ENCODE results near the gene SPIRE1.
"Not testable (repeated sequence)": the region's sequence is repeated elsewhere in the genome, so short reads cannot be mapped to it uniquely, and the experiment has no call there.

The SPIRE1 gene

DNA sequence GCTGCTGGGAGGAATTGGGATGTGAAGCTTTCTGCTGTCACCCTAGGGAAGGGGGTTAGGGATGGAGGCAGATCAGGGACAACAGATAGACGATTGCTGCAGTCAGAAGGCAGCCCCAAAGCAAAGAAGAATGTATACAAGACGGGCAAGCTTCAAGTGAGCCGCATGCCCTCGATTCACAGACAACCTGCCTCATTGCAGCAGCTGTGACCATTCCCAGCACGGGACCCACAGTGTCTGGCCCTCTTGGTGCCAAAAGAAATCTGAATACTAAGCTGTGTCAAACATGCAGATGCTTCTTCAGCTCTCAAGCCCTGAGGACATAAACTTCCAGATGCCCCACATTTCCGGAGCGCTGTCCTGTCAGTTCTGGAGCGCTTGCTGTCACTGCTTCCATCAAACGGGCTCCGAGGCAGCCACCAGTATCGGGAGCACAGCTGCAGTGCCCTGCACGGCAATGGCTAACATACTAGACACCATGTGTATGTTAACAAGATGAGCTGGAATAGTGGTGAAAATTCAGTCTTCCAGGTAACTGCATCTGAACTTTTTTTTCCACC lies 216.4 kb downstream of the SPIRE1 start:
- no peak for DNase-seq

DNA sequence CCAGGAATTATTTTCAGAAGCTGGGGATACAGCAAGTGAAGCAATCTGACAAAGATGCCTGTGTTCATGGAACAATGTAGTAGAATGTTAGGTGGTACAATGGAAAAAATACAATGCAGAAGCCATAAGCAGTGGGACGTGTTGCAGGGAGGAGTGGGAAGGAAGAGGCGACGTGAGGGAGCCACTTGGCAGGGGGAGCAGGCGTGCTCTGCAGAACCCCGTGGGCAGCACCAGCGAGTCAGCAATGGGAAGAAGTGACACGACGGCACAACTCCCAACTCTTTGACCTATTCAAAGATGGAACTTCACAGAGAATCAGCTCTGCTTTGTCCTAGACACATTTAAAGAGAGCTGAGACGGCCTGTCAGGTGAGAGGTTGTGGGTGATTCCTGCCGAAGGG lies 219.7 kb downstream of the SPIRE1 start:
- no peak for DNase-seq

DNA sequence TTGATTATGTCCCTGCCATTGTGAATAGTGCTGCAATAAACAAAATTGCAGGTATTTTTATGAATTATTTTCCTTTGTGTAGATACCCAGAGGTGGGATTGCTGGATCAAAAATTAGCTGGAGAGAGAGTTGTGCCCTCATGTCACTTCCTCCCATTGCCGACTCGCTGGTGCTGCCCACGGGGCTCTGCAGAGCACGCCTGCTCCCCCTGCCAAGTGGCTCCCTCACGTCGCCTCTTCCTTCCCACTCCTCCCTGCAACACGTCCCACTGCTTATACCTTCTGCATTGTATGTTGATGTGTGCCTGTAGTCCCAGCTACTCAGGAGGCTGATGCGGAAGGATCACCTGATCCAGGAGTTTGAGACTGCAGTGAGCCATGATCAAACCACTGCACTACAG lies 222.0 kb downstream of the SPIRE1 start:
- DNase-seq: no peak

DNA sequence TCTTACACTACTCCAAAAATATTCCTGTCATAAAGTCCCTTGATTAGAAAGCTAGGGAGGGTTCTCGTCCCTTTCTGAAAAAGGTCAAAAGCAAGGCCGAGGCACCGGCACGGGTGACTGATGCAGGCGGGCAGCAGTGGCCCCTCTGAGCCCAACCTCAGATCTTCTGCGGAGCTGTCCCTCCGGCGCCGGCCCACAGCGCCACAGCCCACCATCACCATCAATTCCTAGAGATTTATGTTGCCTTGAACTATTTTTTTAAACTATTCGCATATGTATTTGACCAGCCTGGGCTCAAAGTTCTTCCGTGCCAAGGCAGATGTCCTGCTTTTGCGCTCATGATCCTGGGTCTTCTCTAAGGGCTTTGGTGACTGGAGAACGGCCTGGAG lies 223.4 kb downstream of the SPIRE1 start:
- DNase-seq: no peak

DNA sequence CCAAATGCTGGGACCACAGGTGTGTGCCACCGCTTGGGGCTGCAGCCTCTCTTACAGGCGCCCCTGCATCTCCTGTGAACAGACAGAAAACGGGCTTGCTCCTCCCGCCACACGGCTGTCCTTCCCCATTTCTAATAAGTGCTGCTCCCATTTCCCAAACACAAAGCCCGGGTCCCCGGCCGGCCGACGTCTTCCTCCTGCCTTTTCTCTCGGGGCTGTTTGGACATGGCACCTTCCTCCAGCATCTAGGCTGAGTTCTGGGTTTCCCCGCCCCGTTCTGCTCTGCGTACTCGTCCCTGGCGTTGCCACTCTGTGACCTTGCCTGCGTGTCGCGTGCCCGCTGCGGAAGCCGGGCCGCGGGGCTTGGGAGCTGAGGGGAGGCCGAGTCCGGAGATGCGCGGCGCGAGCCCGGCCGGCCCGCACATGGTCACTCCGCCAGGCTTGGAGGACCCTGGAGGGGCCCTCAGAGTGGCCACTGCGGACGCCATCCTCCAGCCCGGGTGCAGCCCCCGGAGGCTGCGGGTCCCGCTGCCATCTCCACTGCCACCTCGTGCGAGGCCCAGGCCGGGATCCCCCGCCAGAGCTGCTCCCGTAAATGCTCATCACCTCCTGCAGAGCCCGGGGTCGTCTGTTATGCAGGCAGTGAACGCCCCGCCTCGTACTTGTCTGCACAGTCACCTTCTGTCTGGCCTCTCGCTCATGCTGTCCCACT lies 223.9 kb downstream of the SPIRE1 start:
- DNase-seq: no peak

DNA sequence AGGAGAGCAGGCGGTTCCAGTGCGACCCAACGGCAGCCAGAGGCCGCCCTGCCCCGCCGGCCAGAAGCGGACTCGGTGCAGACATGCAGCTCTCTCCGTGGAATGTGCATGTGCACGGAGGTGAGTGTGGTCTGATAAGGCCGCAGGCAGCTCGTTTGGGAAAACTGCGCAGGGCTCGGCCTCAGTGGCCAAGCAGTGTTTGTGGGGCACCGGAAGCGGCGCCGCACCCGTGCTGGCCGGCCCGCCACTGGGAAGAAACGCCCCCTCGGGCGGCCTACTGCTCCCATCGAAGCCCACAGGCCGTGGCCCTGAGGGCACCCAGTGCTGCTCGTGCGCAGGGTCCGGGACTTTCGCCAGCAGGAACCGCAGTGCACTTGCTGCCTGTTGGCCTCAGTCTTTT lies 225.0 kb downstream of the SPIRE1 start:
- no peak for DNase-seq

DNA sequence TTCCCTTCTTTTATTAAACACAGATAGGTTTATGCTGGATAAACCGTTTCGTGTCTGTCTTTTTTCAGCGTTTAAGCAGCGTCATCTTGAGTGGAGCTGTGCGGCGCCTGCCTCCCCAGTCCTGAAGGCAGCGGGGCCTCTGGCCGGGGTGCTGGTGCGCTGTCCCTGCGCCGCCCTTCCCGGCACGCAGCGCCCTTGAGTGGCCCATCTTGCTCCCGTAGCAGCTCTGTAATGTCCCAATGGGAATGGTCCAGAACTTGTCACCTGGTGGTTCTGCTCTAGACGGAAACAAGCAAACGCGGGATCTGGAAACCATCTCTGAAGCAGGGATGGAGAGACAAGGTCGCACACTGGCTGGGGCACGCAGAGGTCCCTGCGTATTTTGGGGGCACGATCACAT lies 225.7 kb downstream of the SPIRE1 start:
- no peak for DNase-seq

DNA sequence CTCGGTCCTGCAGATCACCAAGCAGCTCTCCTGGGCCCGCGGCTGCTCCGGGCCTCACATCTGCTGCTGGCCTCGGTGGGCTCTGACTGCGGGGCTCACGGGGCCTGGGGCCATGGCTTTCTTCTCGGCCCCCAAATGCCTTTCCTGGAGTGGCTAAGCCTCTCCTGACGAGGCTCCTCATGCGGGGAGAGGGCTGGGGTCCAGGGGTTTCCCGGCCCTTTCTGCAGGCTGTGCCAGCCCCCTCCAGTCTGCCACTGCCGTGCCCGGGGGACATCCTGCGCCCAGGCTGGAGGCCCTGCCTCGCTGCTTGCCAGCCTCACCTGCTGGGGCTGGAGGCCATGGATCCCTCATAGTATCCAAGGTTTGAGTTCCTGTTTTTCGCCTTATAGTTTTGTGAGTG lies 226.3 kb downstream of the SPIRE1 start:
- no peak for DNase-seq

DNA sequence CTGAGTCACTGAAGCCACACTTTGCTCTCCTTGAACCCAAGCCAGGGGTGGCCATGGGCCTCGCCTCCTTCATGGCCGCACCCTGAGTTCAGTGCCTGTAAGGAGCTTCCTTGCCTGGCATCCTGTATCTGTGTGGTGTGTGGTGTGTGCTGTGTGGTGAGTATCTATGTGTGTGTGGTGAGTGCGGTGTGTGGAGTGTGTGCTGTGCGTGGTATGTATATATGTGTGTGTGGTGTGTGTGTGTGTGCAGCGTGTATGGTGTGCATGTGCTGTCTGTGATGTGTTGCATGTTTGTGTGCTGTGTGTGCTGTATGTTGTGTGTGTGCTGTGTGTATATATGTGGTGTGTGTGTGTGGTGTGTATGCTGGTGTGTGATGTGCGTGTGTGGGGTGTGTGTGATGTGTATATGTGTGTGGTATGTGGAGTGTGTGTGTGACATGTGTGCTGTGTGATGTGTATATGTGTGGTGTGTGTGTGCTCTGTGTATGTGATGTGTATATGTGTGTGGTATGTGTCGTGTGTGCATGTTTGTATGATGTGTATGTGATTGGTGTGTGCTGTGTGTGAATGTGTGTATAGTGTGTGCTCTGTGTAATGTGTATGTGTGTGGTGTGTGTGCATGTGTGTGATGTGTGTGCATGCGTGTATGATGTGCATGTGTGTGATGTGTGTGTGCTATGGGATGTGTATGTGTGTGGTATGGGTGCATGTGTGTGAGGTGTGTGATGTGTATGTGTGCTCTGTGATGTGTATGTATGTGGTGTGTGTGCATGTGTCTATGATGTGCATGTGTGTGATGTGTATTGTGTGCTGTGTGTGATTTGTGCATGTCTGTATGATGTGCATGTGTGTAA lies 227.5 kb downstream of the SPIRE1 start:
- DNase-seq: no peak

DNA sequence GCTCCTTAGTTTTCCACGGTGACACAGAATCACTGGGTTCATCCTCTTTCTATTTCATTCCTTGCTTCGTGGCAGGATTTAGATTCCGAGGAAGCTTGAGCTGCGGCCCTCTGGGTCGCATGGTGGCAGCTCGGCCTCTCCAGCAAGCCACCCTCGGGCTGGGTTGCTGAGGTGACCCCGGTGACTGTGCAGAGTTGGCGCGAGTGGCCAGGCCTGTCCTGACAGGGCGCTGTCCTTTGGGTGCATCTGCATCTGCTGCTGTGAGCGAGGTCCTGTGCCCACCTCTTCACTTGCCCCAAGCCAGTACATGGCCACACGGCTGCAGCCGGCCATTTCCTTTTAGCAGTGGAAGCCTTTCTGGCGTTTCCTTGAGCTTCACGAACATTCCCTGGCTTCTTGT lies 228.4 kb downstream of the SPIRE1 start:
- DNase-seq: no peak

DNA sequence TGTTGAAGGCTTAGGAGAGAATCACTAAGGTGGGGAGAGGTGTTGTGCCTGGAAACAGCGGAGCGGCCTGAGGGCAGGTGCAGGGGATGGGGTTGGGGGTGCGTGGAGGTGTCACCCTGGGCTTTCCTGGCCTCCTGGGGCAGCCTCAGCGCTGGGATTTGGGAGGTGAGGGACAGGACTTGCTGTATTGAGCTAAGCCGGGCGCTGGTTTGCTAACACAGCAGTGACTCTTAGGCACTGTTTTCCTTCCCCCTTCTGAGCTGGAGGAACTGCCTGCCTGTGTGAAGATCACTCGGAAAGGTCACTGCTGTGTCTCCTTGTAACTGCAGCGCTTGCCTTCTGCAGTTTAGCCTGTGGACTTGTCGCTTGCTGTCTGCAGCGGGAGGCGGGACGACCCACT lies 229.0 kb downstream of the SPIRE1 start:
- DNase-seq: no peak

DNA sequence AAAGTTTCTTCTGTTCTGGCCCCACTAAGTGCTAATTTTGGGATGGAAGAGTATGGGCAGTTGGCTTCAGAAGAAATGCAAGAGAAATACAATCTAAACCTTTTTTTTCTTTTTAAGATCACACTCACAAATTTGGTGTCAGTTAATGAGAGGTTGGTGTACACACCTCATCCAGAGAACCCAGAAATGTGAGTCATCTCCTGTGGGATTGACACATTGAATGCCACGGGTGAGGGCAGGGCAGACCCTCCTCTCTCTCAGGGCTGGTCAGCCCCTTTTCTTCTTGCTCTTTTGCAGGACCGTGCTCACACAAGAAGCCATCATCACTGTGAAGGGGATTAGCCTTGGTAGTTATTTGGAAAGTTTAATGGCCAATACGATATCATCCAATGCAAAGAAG lies 231.0 kb downstream of the SPIRE1 start:
- no peak for DNase-seq

DNA sequence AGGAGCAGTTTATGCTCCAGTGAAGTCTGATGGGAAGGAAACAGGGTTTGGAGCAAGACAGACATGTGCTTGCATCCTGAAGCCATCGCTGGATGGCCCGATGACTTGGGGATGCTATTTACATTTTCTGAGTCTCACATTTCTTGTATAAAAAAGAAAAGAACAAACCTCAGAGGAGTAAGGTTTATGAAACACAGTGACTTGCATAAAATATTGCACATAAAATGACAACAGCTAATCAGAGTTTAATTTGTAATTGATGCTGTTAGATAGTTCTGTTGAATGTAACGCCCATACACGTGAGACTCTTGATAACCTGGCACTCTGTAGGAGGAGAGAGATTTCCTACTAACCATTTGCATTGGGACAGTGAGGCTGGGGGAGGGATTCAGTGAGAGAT lies 233.7 kb downstream of the SPIRE1 start:
- DNase-seq: no peak

DNA sequence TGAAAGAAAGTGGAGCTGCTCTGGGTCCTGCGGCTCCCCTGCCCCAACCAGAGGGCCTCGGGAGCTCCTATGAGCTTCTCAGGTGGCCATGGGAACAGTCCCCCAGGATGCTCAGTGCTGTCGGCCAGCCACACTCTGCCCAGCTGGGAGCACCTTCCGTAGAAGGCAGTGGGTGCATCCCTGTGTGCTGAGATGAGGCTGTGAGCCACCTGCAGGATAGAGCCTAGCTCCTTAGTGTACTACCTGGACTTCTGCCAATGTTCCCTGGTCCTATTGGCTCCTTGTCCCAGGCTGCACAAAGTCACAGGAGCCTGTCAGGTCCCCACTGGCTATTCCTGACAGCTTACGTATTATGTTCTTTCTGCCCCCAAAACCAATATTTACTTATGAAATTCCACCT lies 234.1 kb downstream of the SPIRE1 start:
- DNase-seq: no peak

DNA sequence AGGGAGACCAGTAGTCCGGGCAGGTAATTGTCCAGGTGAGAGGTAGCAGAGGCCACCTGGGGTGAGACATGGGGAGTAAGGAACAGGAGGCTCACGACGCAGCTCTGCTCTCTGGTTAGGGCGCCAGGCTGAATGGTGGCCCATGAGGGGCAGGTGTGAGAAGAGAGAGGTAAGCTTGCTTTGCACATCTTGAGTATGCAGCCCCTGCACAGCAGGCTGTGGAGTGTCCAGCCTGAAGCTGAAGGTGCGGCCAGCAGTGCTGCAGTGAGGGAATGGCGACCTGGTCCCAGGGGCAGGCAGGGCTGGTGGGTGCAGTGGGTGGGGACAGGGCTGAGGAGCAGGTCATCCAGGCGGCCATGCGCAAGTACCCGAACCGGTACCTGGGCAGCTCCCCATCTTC lies 234.5 kb downstream of the SPIRE1 start:
- no peak for DNase-seq

DNA sequence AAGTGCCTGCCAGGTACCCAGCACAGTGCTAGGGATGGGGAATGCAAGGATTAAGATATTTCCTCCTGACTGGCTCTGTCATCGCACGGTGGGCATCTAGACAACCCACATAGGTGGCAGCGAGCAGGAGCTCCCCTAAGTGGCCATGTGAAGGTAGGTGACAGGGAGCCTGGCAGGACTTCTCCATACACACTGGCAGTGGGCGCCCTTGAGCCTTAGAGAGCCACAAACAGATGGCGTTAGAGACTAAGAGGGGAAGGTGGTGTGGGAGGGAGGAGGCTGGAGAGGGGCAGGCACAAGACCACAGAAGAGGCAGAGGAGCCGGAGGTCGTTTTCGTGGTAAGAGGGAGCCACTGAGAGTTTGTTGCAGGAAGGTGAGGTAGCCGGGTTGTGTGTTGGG lies 235.0 kb downstream of the SPIRE1 start:
- DNase-seq: no peak

DNA sequence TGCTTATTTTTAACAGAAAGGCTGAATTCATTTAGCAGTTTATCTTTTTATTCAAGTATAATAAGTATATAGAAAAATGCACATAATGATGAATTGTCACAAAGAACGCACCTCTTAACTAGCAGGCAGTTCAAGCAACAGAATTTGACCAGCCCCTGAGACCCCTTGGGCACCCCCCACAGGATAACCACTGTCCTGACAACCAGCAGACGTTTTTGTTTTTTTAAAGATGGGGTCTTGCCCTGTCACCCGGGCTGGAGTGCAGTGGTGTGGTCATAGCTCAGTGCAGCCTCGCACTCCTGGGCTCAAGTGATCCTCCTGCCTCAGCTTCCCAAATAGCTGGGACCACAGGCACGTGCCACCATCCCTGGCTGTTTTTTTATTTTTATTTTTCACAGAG lies 236.2 kb downstream of the SPIRE1 start:
- no peak for DNase-seq

DNA sequence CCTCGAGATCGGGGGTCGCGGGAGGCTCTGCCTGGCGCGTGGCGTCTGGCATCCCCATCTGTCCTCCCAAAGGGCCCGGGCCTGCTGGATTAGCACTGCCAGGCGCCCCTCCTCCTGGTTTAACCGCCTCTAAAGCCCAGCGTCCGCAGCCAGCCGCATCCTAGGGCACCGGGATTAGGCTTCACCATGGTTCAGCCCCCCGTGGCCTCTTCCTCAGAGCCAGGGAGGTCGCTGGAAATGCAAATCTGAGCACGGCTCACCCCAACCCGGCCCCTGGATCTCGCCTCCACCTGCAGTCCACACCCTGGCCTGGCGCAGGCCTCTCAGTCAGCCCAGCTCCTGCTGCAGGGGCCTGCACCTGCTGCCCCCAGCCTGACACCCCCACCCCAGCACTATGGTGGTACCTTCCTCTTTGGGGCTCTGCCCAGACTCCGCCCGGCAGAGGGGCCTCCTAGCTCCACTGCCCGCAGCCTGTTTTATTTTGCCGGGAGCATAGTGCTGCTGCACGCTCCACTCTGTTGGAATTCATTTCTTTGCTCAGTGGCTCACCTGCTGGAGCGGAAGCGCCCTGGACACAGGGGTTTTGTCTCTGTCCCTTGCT lies 237.0 kb downstream of the SPIRE1 start:
- DNase-seq: no peak

DNA sequence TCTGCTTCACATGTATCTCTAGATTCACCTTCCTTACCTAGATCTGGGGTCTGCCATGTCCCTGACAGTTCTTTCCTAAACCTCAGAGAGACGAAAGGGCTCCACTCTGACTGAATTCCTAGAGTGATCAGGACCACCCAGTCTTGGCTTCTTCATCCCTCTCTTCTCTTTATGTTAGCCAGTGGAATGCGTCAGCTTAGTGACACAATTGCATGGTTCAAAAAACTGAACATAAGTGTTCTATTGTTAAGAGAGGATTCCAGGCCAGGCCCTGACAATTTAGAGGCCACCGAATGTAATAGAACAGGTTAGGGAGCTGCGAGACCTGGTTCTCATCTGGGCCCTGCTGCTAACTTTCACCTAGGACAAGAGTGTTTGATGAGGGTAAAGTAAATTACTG lies 240.2 kb downstream of the SPIRE1 start:
- no peak for DNase-seq

DNA sequence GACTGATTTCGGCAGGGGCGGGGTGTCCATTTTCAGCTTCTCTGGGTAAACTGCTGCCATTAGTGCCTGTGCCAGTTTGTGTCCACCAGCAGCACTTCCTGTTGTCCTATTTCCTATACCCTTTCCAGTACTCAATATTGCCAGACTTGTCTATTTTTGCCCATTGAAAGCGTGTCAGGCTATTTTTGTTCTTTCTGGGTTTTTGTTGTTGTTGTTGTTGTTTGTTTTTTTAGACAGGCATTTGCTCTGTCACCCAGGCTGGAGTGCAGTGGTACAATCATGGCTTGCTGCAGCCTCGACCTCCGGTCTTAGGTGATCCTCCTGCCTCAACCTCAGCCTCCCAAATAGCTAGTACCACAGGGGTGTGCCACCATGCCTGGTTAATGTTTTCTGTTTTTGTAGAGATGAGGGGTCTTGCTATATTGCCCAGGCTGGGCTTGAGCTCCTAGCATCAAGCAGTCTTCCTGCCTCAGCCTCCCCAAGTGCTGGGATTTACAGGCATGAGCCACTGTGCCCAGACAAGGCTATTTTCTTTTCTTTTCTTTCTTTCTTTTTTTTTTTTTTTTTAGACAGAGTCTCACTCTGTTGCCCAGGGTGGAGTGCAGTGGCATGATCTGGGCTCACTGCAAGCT lies 241.7 kb downstream of the SPIRE1 start:
- no peak for DNase-seq

DNA sequence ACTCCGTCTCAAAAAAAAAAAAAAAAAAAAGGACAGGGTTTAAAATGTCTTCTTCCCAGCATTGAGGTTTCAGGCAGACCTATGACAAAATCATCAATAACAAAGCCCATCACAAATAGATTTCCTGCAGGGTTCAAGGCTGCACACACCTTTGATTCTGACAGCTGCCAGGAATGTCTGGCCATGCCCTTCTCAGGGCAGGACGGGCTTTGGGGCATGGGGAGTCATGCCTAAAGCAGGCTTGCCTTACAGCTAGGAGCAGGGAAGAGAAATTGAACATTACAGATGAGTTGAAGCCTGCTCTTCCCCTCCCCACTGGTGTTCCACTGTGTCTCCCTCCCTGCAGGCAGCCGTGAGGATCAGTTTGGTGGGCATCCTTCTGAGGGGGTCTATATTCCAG lies 246.5 kb downstream of the SPIRE1 start:
- no peak for DNase-seq

DNA sequence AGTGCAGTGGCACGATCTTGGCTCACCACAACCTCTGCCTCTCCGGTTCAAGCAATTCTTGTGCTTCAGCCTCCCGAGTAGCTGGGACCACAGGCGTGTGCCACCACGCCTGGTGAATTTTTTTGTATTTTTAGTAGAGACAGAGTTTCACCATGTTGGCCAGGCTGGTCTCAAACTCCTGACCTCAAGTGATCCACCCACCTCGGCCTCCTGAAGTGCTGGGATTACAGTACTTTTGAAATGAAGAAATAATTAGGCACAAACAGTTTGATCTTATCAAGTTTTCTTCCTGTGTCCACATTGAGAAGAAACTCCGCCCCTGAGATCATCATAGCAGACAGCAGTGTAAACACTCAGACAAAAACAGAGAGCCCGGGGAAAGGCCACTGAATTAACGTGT lies 247.2 kb downstream of the SPIRE1 start:
- DNase-seq: not testable (repeated sequence)

DNA sequence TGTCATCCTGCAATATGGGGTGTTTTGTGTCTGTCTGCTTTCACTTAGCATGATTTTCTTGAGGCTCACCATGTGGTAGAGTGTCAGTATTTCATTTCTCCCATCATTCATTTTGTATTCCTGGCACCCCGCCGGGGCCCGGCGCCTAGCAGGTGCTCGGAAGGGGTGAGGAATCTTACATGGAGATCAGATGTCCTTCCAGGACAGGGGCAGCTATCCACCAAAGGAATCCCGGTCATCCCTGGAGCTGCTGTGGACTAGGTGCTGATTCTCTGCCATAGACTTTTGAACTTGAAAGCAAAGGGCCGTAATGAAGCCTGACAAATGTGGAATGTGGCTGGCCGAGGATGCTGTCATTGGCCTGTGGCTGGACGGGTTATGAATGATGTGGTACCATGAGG lies 247.8 kb downstream of the SPIRE1 start:
- no peak for DNase-seq
